IMR-90 (cell line): ENCODE measurements around the gene FOCAD. TPM values are rescaled to one million over a fixed set of nuclear protein-coding genes. Genes with fewer than 3 reads are reported as not detected.

ENCODE experiments used
- ATAC-seq: fragments of 200-7000 bp; cut with Tn5 transposase; 2 replicates; pipeline ENCODE4 v1.9.1; 2020; ENCODE audit warnings: low read depth, mild to moderate bottlenecking, moderate library complexity
- BruUV-seq: library from RNA; stranded (reverse); fragments of 400-500 nt; replicated peaks from 2 replicates; lab custom pipeline; 2021; lab: Mats Ljungman, UMichigan
- CTCF ChIA-PET: fragments of 300-600 bp; formaldehyde crosslinking; extraction: SDS; loops from one replicate; lab custom pipeline; 2021; ENCODE audit warnings: antibody characterized with exemption; lab: Yijun Ruan, JAX
- POLR2A ChIA-PET: fragments of 300-600 bp; sonication (Branson Sonifier 250); formaldehyde crosslinking; loops from one replicate; lab custom pipeline; 2022; ENCODE audit warnings: antibody characterized with exemption; ENCODE audit not compliant: unreplicated experiment; lab: Charles Lee
- DNase-seq: peaks from one replicate; pipeline ENCODE4 v3.0.0; 2013
- H2AFZ ChIP-seq: replicated peaks from 2 replicates; pipeline ENCODE3; 2013; ENCODE audit warnings: low read length, mild to moderate bottlenecking; ENCODE audit not compliant: poor library complexity
- H2AK5ac ChIP-seq: 2 replicates; pipeline ENCODE4 v1.6.1; 2013; ENCODE audit warnings: low read depth, low read length, inconsistent platforms
- H2AK9ac ChIP-seq: replicated peaks from 2 replicates; pipeline ENCODE3; 2013; ENCODE audit warnings: mild to moderate bottlenecking, low read depth, low read length, moderate library complexity; ENCODE audit not compliant: poor library complexity
- H2BK120ac ChIP-seq: 2 replicates; pipeline ENCODE4 v1.6.1; 2013; ENCODE audit warnings: low read depth, low read length, inconsistent platforms
- H2BK15ac ChIP-seq: 3 replicates; pipeline ENCODE4 v1.6.1; 2013; ENCODE audit warnings: low read depth, low read length, inconsistent platforms
- H2BK20ac ChIP-seq: 2 replicates; pipeline ENCODE4 v1.6.1; 2013; ENCODE audit warnings: low read depth, mild to moderate bottlenecking, inconsistent platforms, low read length, moderate library complexity
- H2BK5ac ChIP-seq: 2 replicates; pipeline ENCODE4 v1.6.1; 2013; ENCODE audit warnings: mild to moderate bottlenecking, low read depth, low read length, inconsistent platforms; ENCODE audit not compliant: poor library complexity, severe bottlenecking
- H3K14ac ChIP-seq: replicated peaks from 2 replicates; pipeline ENCODE4 v1.6.1; 2013; ENCODE audit warnings: low read depth, low read length, inconsistent platforms
- H3K18ac ChIP-seq: 2 replicates; pipeline ENCODE4 v1.6.1; 2013; ENCODE audit warnings: low read depth, low read length, control low read depth
- H3K23ac ChIP-seq: 2 replicates; pipeline ENCODE4 v1.6.1; 2013; ENCODE audit warnings: low read depth, low read length, inconsistent platforms
- H3K27ac ChIP-seq: 2 replicates; pipeline ENCODE4 v1.5.1; 2013; ENCODE audit warnings: mild to moderate bottlenecking, control low read depth, low read length; ENCODE audit not compliant: insufficient read depth
- H3K27me3 ChIP-seq: 2 replicates; pipeline ENCODE4 v1.6.1; 2013; ENCODE audit warnings: low read length; ENCODE audit not compliant: control insufficient read depth, insufficient read depth
- H3K36me3 ChIP-seq: 2 replicates; pipeline ENCODE4 v1.6.1; 2013; ENCODE audit warnings: low read length, mixed read lengths; ENCODE audit not compliant: control insufficient read depth, insufficient read depth
- H3K4ac ChIP-seq: 2 replicates; pipeline ENCODE4 v1.6.1; 2013; ENCODE audit warnings: low read depth, low read length, inconsistent platforms
- H3K4me1 ChIP-seq: 2 replicates; pipeline ENCODE4 v1.6.1; 2013; ENCODE audit warnings: low read length, mixed read lengths; ENCODE audit not compliant: control insufficient read depth, insufficient read depth
- H3K4me2 ChIP-seq: 2 replicates; pipeline ENCODE4 v1.6.1; 2013; ENCODE audit warnings: low read depth, mild to moderate bottlenecking, control low read depth, low read length, moderate library complexity
- H3K4me3 ChIP-seq: 2 replicates; pipeline ENCODE4 v1.5.1; 2013; ENCODE audit warnings: low read depth, mild to moderate bottlenecking, control low read depth, low read length, moderate library complexity; ENCODE audit not compliant: insufficient read depth
- H3K56ac ChIP-seq: 2 replicates; pipeline ENCODE4 v1.6.1; 2013; ENCODE audit warnings: low read length, inconsistent platforms; ENCODE audit not compliant: insufficient read depth; ENCODE audit errors: extremely low read depth
- H3K79me1 ChIP-seq, 2 experiments: 2 replicates each; pipeline ENCODE4 v1.6.1; 2013; ENCODE audit warnings: low read length in 2 of 2, inconsistent platforms in 1 of 2, low read depth in 1 of 2
- H3K9ac ChIP-seq: 2 replicates; pipeline ENCODE4 v1.6.1; 2013; ENCODE audit warnings: low read depth, low read length, control low read depth
- H3K9me1 ChIP-seq: 2 replicates; pipeline ENCODE4 v1.6.1; 2013; ENCODE audit warnings: low read length, inconsistent platforms; ENCODE audit not compliant: insufficient read depth
- H3K9me3 ChIP-seq: 2 replicates; pipeline ENCODE4 v1.6.1; 2013; ENCODE audit warnings: low read length; ENCODE audit not compliant: control insufficient read depth, insufficient read depth
- H4K20me1 ChIP-seq: 2 replicates; pipeline ENCODE4 v1.6.1; 2013; ENCODE audit warnings: low read length, inconsistent platforms; ENCODE audit not compliant: insufficient read depth
- H4K5ac ChIP-seq: 2 replicates; pipeline ENCODE4 v1.6.1; 2013; ENCODE audit warnings: mild to moderate bottlenecking, low read depth, low read length, control low read depth
- H4K8ac ChIP-seq, 2 experiments: 2 replicates each; pipeline ENCODE4 v1.6.1; 2013; ENCODE audit warnings: low read depth in 2 of 2, low read length in 2 of 2, control low read depth in 1 of 2, inconsistent platforms in 1 of 2
- H4K91ac ChIP-seq: 2 replicates; pipeline ENCODE4 v1.6.1; 2013; ENCODE audit warnings: low read depth, low read length, inconsistent platforms; ENCODE audit not compliant: insufficient read depth
- BHLHE40 ChIP-seq: fragments of 150-350 bp; IDR thresholded peaks from 2 replicates; pipeline ENCODE4 v1.6.1; 2016; ENCODE audit warnings: mild to moderate bottlenecking, low read depth, low read length
- CEBPB ChIP-seq: IDR thresholded peaks from 2 replicates; pipeline ENCODE4 v1.6.1; 2012; ENCODE audit warnings: low read depth, low read length, improper control_type of control experiment
- CTCF ChIP-seq: conservative IDR thresholded peaks from 2 replicates; pipeline ENCODE4 v1.5.1; 2012; ENCODE audit warnings: mild to moderate bottlenecking, low read depth, low read length, improper control_type of control experiment
- FOS ChIP-seq: fragments of 150-350 bp; IDR thresholded peaks from 2 replicates; pipeline ENCODE4 v1.6.1; 2016; ENCODE audit warnings: low read depth, low read length
- MAFK ChIP-seq: IDR thresholded peaks from 2 replicates; pipeline ENCODE4 v1.6.1; 2012; ENCODE audit warnings: low read depth, low read length, improper control_type of control experiment
- MAZ ChIP-seq: IDR thresholded peaks from 2 replicates; pipeline ENCODE4 v1.6.1; 2012; ENCODE audit warnings: low read depth, mild to moderate bottlenecking, low read length, improper control_type of control experiment, moderate library complexity, borderline replicate concordance
- RCOR1 ChIP-seq: IDR thresholded peaks from 2 replicates; pipeline ENCODE4 v1.6.1; 2012; ENCODE audit warnings: mild to moderate bottlenecking, low read length, improper control_type of control experiment; ENCODE audit not compliant: insufficient replicate concordance
- RFX5 ChIP-seq: IDR thresholded peaks from 2 replicates; pipeline ENCODE4 v1.8.0; 2012; ENCODE audit warnings: low read depth, mild to moderate bottlenecking, low read length, moderate library complexity
- WGBS, 2 experiments: methylation state at CpG; one replicate each; pipeline versions ENCODE4 v1.1.5 to v1.1.7; 2013; ENCODE audit warnings: missing lambda C conversion rate in 2 of 2; ENCODE audit not compliant: insufficient read length in 1 of 2; ENCODE audit errors: extremely low coverage in 2 of 2; 5-methylcytosine and 5-hydroxymethylcytosine counted together
- dilution Hi-C: fragments of 300-500 bp; cut with HindIII; formaldehyde crosslinking; loops from one replicate; pipeline ENCODE4 v1.14.3; 2018; ENCODE audit warnings: low sequenced_read_pairs; ENCODE audit not compliant: unreplicated experiment
- in situ Hi-C: fragments of 300-500 bp; cut with MboI; formaldehyde crosslinking; loops from 3 replicates; pipeline ENCODE4 v1.14.3; 2019; ENCODE audit warnings: low sequenced_read_pairs, inconsistent platforms, mixed read lengths
- intact Hi-C: fragments of 100-400 bp; cut with micrococcal nuclease; formaldehyde crosslinking; loops from 2 replicates; pipeline ENCODE4 v1.10.0; 2022
- polyA plus RNA-seq, 3 experiments: library from polyadenylated mRNA; depleted of rRNA; stranded (reverse); fragments of >200 nt; gene quantifications; 2 replicates each; pipeline ENCODE4 v1.2.3, GENCODE V29; 2012; ENCODE audit warnings: low replicate concordance in 1 of 3
- total RNA-seq: library from RNA; depleted of rRNA; stranded (reverse); fragments of >200 nt; gene quantifications from 2 replicates; pipeline ENCODE4 v1.2.3, GENCODE V29; 2012

FOCAD gene
- total and polyA plus RNA-seq, 2 of the 4 experiments (the other 2 are of a cell fraction) = 28.8 to 91.2 TPM

GRCh38 chr9:21030389-21031035 is 346.5 kb downstream of the FOCAD start:
- DNase-seq (peak; percentile 12), ATAC-seq (no peak)
- TF ChIP-seq CEBPB (no peak), BHLHE40 (no peak), FOS (no peak), MAZ (no peak), MAFK (no peak), CTCF (no peak), RCOR1 (no peak), RFX5 (no peak)
- peaks cover 7% of the 10 kb centered on the region for H3K4me1 ChIP-seq
- peaks cover 5% of the 10 kb centered on the region; the same call in 1 of the 2 replicates for H3K9me1 ChIP-seq
- intact Hi-C loops = no loop called here
- H2BK120ac ChIP-seq = no peak overlapping the region
- H3K27me3 ChIP-seq = no peaks in the 10 kb centered on the region
- H3K4me3 ChIP-seq = no peak overlapping the region
- dilution Hi-C loops = no loop called here
- H3K14ac ChIP-seq = no peak overlapping the region; the same call in 1 of the 2 replicates
- 0 out of 2 replicates have a peak overlapping the region, but pooled peaks have one; percentile 15 for H3K4ac ChIP-seq
- no TSS peak for BruUV-seq
- no peak overlapping the region for H4K5ac ChIP-seq
- H3K56ac ChIP-seq = no peak overlapping the region
- H4K8ac ChIP-seq = no peak overlapping the region; a peak in 1 of 4 replicates
- in situ Hi-C loops = no loop called here
- H2AFZ ChIP-seq = no peak overlapping the region
- POLR2A ChIA-PET = interaction anchor here (0.6 kb wide), 1 partner anchor 333 kb away, joined by 3 read pairs; no protein-coding TSS in a partner anchor
- H3K36me3 ChIP-seq = no peaks in the 10 kb centered on the region
- H4K20me1 ChIP-seq = no peaks in the 10 kb centered on the region
- H3K4me2 ChIP-seq = peak overlapping the region; percentile 49
- no peak overlapping the region for H2BK15ac ChIP-seq
- H3K27ac ChIP-seq = no peak overlapping the region
- no CpG with 5 or more reads among the region's 5 CpGs for WGBS, 2 experiments
- H3K9ac ChIP-seq = no peak overlapping the region
- no peaks in the 10 kb centered on the region for H3K79me1 ChIP-seq
- no peak overlapping the region for H2BK20ac ChIP-seq
- no peak overlapping the region for H4K91ac ChIP-seq
- H3K23ac ChIP-seq = no peak overlapping the region
- no peak overlapping the region for H2AK9ac ChIP-seq
- H2BK5ac ChIP-seq = no peak overlapping the region
- CTCF ChIA-PET = no interaction called here
- H3K9me3 ChIP-seq = no peaks in the 10 kb centered on the region
- H3K18ac ChIP-seq = no peak overlapping the region
- no peak overlapping the region for H2AK5ac ChIP-seq
